HG03280 (cell line): ENCODE data around the gene PDGFB.

ENCODE experiments used
- ATAC-seq: cut with Tn5 transposase; IDR thresholded peaks from one replicate; pipeline ENCODE4 v1.9.1; 2021; ENCODE audit warnings: mild to moderate bottlenecking, moderate library complexity; ENCODE audit not compliant: unreplicated experiment

PDGFB gene

DNA sequence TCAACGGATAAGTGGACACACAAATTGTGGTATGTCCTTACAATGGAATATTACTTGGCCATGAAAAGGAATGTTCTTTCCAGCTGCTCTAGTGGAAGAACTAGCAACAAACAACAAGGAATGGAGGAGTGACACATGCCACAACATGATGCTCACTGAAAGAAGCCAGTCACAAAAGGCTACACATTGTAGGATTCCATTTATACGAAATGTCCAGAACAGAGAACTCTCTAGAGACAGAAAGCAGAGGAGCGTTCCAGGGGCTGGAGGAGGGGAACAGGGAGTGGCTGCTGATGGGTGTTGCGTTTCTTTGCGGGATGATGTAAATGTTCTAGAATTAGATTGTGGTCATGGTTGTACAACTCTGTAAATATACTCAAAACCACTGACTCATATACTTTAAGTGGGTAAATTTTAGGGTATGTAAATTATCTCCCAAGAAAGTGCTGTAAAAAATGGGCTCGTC is 32.4 kb upstream of the PDGFB start:
- no peak for ATAC-seq

DNA sequence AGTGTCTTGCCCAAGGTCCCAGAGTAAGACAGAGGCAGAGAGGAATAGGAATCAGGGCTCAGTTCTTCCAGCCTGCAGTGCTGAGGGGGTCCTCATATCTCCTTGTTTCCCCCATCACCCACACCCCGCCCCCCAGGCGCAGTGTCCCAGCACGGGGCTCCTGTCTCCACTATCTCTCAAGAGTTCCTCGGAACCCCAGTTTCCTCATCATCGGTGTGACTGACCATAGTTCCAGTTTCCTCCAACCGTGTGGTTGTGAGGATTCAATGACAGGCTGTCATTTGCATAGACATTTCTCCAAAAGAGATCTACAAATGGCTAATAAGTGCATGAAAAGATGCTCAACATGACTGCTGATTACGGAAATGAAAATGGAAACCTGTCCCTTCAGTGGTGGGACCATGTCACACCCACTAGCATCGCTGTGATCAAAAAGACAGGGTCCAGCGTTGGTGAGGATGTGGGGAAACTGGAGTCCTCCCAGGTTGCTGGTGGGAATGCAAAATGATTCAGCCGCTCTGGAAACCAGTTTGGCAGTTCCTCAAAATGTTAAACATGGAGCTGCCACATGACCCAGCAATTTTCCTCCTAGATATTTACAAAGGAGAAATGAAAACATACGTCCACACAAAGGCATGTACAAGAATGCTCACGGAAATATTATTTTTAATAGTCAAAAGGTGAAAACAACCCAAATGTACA is 31.8 kb upstream of the PDGFB start:
- no peak for ATAC-seq

- ATAC-seq: no peak
Measured at GRCh38 chr22:39275814-39276439, 31.1 kb upstream of the PDGFB start.

GRCh38 chr22:39273950-39274887 is 29.4 kb upstream of the PDGFB start:
- ATAC-seq: no peak

DNA sequence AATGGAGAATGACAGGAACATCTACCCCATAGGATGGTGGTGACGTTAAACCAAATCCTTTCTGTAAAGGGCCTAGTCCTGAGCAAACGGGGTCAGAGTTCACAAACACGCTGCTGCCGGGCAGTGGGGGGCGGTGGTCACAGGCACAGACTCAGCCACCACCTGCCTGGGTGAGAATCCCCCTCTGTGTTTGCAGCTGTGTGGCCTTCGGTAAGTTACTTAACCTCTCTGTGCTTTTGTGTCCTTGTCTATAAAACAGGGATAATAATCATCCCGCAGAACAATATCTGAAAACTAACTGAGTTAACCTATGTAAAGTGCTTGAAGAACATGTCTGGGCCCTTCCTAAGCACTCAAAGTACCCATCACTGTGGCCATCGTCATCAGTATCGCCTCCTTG is 26.0 kb upstream of the PDGFB start:
- no peak for ATAC-seq

GRCh38 chr22:39270280-39270679 is 25.5 kb upstream of the PDGFB start:
- ATAC-seq: no peak

- ATAC-seq: no peak
Measured at GRCh38 chr22:39269095-39269790, 24.5 kb upstream of the PDGFB start.

DNA sequence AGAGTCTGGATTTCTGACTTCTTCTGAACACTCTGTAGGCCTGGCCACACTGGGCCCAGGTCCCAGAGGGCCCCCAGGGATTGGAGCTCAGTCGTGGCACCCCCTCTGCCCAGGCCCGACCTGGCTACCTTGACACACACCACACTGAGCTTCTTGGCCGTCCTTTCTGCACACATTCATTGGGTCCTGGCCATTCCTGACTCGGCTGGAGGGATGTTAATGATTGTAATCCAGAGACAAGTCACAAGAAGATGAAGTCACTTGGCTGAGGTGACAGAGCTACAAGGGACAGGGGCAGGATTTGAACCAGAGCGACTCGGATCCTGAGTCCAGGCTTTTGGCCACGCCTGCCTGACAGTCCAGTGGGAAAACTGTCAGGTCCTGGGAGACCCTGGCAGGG is 23.9 kb upstream of the PDGFB start:
- ATAC-seq: no peak

DNA sequence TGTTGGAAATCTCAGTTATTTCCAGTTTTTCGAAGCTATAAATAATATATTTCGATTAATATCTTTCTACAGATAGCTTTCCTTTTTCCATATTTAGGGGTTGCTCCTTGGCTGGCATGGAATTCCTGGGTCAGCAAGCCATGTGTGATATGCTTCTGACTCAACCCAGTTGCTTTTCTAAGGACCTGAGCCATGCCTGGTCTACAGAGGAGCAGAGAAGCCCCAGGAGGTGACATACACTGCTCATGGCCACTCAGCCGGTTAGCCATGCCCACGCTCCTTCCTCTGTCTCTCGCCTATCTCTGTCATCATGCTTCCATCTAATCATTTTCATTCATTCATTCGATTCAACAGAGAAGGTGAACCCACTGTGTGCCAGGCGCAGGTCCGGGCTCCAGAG is 23.2 kb upstream of the PDGFB start:
- no peak for ATAC-seq

- peak; percentile 85 for ATAC-seq
Measured at GRCh38 chr22:39266398-39267030, 21.7 kb upstream of the PDGFB start.

DNA sequence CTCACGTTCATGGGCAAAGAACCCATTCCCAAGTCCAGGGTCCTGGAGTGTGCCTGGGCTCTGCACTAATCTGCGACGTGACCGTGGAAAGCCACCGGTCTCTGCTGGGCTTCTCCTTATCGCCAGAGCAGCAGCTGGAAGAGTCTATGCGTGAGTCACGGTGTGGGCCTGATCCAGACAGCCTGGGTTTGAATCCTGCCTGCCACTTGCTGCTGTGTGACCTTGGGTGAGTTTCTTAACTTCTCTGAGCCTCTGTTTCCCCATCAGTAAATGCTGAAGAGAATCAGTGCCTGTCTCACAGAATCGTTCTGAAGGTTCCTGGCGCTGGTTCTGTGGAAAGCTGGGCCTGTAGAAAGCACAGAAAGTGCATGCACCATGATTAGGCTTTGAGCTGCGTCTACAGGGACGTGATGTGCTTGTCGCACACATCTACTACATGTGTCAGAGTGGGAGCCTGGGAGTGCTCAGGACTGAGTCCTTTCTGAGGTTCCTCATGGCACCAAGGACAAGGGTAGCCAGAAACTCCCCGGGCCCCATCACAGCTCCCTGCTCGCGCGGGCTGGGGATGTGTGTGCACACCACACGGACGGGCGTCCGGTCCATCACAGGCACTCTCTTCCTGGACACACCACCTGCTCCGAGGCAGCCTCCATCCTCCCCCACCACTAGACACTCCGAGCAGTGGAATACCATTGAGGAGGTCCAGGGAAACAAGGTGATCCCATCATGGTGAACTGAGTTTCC is 20.5 kb upstream of the PDGFB start:
- ATAC-seq: no peak

DNA sequence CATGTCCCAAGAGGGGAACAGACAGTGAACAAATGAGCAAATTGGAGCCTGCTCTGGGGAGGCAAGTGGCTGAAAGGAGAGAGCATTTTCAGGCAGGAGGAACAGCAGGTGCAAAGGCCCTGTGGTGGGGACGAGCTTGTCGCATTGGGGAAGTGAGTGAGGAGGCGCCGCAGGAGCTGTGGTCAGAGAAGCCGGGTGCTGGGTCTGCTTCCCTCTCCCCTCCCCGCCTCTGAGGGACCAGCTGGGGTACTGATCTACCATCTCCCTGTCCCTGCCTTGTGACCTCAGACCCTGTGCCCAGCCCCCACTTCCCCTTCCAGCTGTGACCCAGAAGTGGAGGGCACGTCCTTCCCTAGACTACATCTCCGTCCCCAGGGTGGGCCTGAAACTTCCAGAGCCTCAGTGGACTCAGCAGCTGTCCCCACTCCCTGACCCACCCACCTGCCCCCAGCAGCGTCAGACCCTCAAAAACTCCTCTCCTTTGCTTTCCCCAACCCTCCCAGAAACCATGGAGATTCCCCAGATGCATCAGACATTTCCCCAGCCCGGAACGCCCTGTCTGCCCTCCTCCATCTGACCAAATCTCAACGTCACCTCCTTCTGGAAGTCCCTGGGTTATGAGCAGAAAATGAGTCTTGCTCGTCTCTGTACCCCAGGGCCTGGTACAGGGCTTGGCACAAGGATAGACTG is 19.7 kb upstream of the PDGFB start:
- ATAC-seq: no peak

GRCh38 chr22:39263626-39264348 is 19.0 kb upstream of the PDGFB start:
- no peak for ATAC-seq

DNA sequence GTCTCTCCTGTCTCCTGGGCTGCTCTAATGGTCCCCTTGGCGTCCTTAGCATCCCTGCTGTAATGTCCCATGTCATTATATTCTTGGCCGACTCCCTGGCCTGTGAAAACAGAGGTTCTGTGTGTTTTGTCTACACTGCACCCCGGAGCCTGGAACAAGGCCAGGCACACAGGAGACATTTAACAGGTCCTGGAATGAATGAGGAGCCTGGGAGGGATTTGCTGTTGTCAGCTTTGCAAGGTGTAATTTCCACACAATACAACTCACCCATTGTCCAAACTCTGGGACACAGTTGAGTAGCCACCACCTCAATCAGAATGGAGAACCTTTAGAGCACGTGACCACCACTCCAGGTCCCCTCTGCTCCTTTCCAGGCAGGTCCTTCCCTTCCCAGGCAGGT is 14.9 kb upstream of the PDGFB start:
- no peak for ATAC-seq

- no peak for ATAC-seq
Measured at GRCh38 chr22:39257901-39258475, 13.2 kb upstream of the PDGFB start.

DNA sequence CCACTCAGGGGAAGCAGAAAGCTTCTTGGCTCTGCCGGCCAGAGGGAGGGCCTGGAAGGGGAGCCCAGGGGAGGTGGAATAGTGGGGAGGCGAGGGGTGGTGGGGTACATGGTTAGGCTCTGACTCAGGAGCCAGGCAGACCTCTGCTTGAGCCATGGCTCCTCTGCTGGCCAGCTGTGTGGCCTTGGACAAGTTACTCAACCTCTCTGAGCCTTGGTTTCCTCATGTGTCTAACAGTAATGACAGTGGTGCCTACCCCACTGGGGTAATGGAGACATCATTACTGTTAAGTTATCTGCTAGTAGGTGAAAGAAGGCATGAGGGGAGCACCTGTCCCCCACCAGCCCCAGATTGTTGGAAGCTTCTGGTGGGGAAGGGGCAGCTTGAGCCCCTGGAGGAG is 12.2 kb upstream of the PDGFB start:
- no peak for ATAC-seq

GRCh38 chr22:39256186-39256552 is 11.4 kb upstream of the PDGFB start:
- no peak for ATAC-seq

DNA sequence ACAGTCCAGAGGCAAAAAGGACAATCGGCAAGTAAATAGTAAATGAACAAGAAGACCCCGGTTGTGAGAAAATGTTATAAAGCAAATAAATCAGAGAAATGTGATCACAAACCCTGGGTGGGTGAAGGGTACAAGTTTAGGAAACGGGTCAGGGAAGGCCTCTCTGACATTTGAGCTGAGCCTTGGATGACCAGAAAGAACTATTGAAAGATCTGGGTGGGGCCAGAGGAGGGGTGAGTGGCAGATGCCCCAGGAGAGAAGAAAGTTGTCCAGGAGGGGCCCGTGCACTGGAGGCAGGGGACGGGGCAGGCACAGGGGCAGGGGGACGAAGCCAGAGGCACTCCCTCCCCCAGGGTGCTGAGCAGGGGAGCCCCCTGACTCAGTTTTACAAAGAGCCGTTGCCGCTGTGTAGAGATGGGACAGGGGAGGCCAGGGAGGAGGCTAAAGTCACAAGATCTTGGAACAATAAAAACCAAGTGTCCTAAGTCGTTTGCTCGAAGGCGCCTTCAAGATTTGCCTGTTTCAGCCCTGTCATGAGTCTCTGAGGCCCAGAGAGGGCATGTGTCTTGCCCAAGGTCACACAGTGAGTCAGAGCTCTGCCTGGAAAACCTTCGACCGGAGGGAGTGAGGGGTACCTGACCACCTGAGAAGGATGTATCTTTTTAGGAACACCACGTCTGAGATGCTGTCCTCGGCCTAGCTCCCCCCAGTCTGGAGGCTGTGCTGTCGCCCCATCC is 10.8 kb upstream of the PDGFB start:
- ATAC-seq: no peak
